ENCODE results near the gene MRPL23. TPM values are rescaled to one million over a fixed set of nuclear protein-coding genes. Genes with fewer than 3 reads are reported as not detected.

The MRPL23 gene
- total and polyA plus RNA-seq, 12 donors = 52.2 to 1,024 (median 184) TPM

DNA sequence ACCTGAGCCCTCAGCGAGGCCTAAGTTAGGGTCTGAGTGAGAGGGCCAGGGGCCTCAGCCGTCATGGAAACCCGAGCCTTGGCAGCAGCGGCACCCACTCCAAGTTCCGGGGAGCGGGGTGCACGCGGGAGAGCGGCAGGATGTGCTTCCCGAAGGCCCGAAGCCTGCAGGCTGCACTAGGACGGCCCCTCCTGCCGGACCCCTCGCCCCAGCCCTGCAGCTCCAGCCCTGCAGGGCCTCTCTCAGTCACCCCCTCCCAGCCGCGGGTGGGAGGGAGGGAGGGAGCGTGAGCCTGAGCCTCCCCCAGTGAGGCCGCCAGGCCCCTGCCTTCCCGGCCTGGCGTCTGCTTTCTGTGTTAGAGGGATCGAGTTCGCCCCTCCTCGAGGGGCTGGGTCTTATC is 22.6 kb downstream of the MRPL23 start:
- Histone ChIP-seq H3K4me3 (no peak overlapping the region), H3K4me1 (replicated peaks in 1 of 2) (no peaks in the 10 kb centered on the region), H3K27me3 (no peaks in the 10 kb centered on the region), H3K36me3 (replicated peaks in 1 of 2) (no peaks in the 10 kb centered on the region), H3K27ac (no peak overlapping the region), H3K9me3 (replicated peaks in 1 of 3) (no peaks in the 10 kb centered on the region)
- no CpG with 5 or more reads among the region's 23 CpGs for WGBS, 4 donors
- DNase-seq = no peak
- intact Hi-C loops (cut with DNase I) = no loop called here
- no peak for TF ChIP-seq POLR2A (IDR thresholded peaks at IDR 0.05)
- TF ChIP-seq, protein P1, sequence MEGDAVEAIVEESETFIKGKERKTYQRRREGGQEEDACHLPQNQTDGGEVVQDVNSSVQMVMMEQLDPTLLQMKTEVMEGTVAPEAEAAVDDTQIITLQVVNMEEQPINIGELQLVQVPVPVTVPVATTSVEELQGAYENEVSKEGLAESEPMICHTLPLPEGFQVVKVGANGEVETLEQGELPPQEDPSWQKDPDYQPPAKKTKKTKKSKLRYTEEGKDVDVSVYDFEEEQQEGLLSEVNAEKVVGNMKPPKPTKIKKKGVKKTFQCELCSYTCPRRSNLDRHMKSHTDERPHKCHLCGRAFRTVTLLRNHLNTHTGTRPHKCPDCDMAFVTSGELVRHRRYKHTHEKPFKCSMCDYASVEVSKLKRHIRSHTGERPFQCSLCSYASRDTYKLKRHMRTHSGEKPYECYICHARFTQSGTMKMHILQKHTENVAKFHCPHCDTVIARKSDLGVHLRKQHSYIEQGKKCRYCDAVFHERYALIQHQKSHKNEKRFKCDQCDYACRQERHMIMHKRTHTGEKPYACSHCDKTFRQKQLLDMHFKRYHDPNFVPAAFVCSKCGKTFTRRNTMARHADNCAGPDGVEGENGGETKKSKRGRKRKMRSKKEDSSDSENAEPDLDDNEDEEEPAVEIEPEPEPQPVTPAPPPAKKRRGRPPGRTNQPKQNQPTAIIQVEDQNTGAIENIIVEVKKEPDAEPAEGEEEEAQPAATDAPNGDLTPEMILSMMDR (IDR thresholded peaks at IDR 0.05) = no peak

DNA sequence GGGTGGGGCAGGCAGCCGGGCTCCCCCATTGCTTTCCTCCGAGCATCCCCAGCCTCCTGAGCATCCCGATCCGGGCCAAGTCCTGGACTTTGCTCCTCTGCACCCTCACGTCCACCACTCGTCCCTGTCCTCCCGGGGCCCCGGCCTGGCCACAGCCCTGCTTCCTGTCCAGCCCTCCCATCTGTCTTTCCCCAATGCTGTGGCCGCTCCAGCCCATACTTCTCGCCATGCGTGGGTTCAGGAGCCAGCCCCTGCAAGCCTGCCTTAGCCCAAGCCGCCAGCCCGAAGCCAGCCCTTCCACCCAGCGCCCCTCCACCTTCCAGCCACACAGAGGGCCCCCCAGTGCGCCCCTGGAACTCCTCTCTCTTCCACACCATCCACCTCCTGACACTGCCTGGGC is 23.8 kb downstream of the MRPL23 start:
- Histone ChIP-seq H3K4me3 (no peak overlapping the region), H3K9me3 (replicated peaks in 1 of 3) (no peaks in the 10 kb centered on the region), H3K4me1 (replicated peaks in 1 of 2) (no peaks in the 10 kb centered on the region), H3K27me3 (no peaks in the 10 kb centered on the region), H3K27ac (no peak overlapping the region), H3K36me3 (replicated peaks in 1 of 2) (no peaks in the 10 kb centered on the region)
- intact Hi-C loops (cut with DNase I) = no loop called here
- TF ChIP-seq, protein P1 (IDR thresholded peaks at IDR 0.05) = no peak
- TF ChIP-seq POLR2A (IDR thresholded peaks at IDR 0.05) = no peak
- WGBS, 4 donors = 74 to 92% (median 83%) methylated on average over 4 to 12 of the region's 15 CpGs
- peak in 2 of 7 donors; percentile 7 to 10 for DNase-seq

DNA sequence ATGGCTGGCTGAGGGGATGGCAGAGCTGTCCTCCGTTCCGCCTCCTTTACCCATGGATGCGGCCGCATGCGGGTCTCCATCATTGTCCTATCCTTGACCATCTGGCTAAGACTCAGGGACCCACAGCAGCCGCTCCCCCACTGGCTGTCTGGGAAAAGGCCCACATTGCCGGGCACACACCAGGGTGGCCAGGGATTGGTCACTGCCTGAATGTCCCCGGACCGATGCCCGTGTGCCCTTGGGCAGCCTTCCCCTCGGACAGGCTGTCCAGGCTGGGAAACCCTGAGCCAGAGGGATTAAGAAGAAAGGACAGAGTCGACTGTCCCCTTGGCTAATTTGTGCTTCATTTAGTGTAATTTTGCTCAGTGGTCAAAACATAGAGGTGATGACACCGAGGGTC is 28.1 kb downstream of the MRPL23 start:
- no peak for DNase-seq
- Histone ChIP-seq H3K27ac (no peak overlapping the region), H3K4me1 (replicated peaks in 1 of 2) (no peaks in the 10 kb centered on the region), H3K4me3 (no peak overlapping the region), H3K27me3 (no peaks in the 10 kb centered on the region), H3K9me3 (replicated peaks in 1 of 3) (no peaks in the 10 kb centered on the region), H3K36me3 (replicated peaks in 1 of 2) (no peaks in the 10 kb centered on the region)
- TF ChIP-seq, protein P1 (IDR thresholded peaks at IDR 0.05) = no peak
- no peak for TF ChIP-seq POLR2A (IDR thresholded peaks at IDR 0.05)
- intact Hi-C loops (cut with DNase I) = no loop called here
- no CpG with 5 or more reads among the region's 13 CpGs for WGBS, 4 donors

DNA sequence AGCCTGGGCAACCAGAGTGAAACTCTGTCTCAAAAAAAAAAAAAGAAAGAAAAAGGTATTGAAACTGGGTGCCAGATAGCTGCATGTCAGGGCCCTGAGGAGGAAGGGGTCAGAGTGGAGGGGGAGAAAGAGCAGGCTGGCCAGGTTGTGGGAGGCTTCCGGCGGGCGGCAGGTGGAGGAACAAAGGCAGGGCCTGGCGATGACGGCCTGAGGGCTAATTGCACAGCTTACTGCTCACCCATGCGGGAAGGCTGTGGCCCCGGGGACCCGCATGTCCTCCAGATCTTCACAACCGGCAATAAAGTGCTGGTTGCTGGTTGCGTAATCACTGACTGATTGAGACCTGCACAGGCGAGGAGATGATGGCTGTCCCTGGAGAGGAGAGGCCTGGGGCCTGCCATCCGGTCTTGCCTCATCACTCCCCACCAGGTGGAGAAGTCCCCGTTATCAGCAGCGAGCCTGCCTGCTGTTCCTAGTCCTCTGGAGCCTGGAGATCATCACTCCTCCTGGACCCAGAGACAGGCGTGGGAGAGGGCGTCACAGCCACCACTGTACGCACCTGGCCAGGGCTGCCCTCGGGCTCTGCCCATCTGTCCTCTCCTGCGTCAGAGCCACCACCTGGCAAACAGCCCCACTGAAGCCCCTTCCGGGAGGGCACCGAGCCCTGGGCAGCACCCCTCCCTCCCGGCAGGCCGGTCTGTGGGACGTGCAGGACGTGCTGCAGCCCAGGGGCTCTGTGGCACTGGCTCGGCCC is 31.8 kb downstream of the MRPL23 start:
- DNase-seq = peak in 3 of 7 donors; percentile 24 to 86 (median 27)
- intact Hi-C loops (cut with DNase I) = no loop called here

More for the DNA sequence above, 31.8 kb downstream of the MRPL23 start:
- no peaks in the 10 kb centered on the region for H3K4me1 ChIP-seq (replicated peaks in 1 of 2)
- H3K9me3 ChIP-seq (replicated peaks in 1 of 3) = no peaks in the 10 kb centered on the region
- H3K27ac ChIP-seq = no peak overlapping the region
- H3K27me3 ChIP-seq = no peaks in the 10 kb centered on the region
- 68 to 100% methylated on average over 1 to 8 of the region's 26 CpGs; no CpG with 5 or more reads in 2 of the 4 donors for WGBS, 4 donors
- TF ChIP-seq, protein P1 (IDR thresholded peaks at IDR 0.05) = no peak
- no peak for TF ChIP-seq POLR2A (IDR thresholded peaks at IDR 0.05)
- no peak overlapping the region for H3K4me3 ChIP-seq
- H3K36me3 ChIP-seq (replicated peaks in 1 of 2) = no peaks in the 10 kb centered on the region

Data from adrenal gland (tissue), 12 donors.